ENCODE measurements around the gene IL17RA.
"Not testable (repeated sequence)": the region's sequence is repeated elsewhere in the genome, so short reads cannot be mapped to it uniquely, and the experiment has no call there.

Gene IL17RA, protein sequence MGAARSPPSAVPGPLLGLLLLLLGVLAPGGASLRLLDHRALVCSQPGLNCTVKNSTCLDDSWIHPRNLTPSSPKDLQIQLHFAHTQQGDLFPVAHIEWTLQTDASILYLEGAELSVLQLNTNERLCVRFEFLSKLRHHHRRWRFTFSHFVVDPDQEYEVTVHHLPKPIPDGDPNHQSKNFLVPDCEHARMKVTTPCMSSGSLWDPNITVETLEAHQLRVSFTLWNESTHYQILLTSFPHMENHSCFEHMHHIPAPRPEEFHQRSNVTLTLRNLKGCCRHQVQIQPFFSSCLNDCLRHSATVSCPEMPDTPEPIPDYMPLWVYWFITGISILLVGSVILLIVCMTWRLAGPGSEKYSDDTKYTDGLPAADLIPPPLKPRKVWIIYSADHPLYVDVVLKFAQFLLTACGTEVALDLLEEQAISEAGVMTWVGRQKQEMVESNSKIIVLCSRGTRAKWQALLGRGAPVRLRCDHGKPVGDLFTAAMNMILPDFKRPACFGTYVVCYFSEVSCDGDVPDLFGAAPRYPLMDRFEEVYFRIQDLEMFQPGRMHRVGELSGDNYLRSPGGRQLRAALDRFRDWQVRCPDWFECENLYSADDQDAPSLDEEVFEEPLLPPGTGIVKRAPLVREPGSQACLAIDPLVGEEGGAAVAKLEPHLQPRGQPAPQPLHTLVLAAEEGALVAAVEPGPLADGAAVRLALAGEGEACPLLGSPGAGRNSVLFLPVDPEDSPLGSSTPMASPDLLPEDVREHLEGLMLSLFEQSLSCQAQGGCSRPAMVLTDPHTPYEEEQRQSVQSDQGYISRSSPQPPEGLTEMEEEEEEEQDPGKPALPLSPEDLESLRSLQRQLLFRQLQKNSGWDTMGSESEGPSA

DNA sequence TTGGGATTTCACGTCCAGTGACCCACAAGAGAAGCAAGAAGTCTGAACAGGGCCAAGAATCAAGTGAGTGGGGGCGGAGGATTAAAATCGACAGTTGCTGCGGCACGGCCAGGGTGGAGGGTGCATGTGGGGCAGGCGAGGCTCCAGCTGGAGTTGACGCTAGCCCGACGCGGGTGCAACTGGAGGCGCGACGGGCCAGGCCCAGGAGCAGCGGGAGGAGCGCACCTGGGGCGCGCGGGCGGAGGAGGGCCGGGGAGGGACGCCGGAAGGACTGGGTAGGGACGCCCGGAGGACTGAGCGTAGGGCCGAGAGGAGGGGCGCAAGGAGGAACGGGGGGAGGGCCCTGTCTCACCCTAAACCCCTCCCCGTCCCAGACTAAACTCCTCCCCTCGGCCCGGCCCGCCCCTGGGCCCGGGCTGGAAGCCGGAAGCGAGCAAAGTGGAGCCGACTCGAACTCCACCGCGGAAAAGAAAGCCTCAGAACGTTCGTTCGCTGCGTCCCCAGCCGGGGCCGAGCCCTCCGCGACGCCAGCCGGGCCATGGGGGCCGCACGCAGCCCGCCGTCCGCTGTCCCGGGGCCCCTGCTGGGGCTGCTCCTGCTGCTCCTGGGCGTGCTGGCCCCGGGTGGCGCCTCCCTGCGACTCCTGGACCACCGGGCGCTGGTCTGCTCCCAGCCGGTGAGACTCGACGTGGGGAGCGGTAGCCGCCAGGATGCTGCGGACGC lies at the start of gene IL17RA:
Gene IL17RA (plus strand): TSS at position 447 of the 723 bp plus-strand sequence. CDS start 92 bp downstream, at position 539.
- peak; percentile 87 to 93 (median 88) for DNase-seq (ENCODE audit: low read depth in 3 of 3)

DNA sequence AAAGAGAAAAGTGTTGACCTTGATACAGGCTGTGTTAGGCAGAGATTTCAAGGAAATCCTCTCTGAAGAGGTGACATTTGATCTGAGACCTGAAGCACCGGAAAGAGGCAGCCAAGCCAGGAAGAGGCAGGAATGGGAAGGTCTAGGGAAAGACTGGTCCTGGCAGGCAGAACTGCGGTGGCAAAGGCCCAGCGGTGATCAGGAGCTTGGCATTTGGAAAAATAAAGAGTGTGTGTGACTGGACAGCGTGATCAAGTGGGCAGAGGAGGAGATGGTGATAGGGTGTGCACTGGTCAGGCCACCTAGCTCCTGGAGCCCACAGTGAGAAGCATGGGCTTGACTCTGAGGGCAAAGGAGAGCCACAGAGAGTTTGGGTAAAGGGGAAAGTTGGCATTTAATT lies 49.6 kb upstream of the IL17RA start:
- DNase-seq (ENCODE audit: low read depth in 3 of 3) = no peak

DNA sequence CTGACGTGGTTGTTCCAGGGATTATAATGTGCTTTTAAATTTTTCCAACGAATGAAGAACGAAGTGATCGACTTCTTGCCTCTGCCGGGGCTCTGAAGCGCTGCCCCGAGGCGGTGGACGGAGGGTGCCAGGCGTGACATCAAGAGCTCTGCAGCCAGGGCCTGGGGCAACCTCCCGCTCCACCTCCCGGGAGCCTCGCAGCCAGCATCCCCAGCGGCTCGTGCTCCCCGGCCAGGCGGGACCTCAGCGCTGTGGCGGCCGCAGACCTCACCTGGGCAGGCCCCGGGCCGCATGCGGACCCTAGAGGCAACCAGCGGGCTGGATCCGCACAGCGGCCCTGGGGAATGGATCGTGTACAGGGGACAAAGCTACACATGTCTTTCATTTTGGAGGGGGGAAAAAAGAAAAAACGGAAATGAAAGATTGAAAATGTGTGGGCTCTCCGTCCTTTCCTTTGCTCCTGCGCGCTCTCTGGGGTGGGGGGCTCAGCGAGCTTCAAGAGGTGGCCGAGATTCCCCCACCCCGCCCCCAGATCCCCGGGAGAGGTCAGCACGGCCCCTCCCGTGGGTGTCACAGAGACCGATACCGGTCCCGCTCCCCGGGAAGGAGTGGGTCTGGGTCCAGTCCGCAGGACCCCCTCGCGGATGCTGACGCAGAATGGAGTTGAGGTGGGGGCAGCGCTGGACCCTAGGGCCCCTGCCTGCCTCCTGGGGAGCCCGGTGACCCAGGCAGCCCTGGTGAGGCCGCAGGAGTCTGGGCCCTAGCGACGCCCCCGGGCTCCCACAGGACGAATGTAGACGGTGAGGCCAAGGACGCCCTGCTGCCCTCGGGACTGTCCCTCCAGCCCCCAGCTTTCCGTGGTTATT lies 48.6 kb upstream of the IL17RA start:
- not testable (repeated sequence) for DNase-seq (ENCODE audit: low read depth in 3 of 3)

DNA sequence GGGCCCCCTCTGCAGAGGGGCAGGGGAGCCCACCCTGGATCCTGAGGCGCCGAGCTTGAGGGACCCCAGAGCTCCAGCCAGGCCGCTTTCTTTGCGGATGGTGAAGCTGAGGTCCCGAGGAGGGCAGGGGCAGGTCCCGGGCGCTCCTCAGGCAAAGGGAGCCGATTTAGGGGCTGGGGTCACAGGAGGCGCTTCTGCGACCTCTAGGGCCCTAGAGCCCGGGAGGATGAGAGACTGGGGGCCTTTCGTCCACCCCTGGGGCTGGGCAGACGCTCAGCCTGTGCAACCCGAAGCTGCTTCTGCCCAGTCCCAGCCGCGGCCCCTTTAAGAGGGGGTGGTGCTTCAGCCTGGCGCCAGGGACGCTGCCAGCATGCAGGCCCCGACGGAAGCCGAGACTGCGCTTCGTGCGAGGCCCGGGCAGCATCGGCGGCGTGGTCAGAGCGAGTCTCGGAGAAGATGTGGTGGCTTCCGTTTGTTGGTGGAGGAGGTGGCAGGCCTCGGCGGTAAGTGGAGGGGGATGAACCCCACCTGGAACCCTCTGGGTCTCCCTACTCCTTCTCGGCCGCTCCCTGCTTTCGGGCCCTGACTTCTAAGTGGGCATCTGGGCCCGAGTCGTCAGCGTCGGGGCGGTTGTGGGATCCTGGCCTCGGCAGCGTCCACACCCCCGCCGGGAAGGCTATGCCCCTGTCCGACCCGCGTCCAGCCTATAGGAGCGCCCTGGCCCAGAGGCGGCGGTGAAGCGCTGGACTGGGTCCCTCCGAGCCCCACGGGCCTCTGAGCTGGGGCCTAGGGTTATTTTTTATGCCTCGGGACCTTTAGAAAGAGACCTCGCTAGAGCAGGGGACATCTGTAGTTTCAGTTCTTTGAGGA lies 47.7 kb upstream of the IL17RA start:
- not testable (repeated sequence) for DNase-seq (ENCODE audit: low read depth in 3 of 3)

DNA sequence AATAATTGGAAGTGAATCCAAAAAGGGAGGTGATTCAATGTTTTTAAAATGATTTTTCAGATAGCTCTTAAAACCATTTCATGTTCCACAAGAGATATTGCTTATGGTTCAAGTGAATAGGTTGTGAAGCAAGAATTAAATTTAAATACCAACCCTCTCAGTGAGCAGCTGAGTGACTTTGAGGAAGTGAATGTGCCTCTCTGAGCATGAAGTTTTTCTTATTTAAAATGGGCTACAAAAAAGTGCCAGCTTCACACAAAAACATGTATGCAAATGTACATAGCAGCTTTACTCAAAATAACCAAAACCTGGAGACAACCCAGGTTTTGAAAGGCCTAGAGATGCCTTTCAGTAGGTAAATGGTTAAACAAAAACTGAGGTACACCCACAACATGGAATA lies 41.3 kb upstream of the IL17RA start:
- DNase-seq (ENCODE audit: low read depth in 3 of 3) = no peak

- no peak for DNase-seq (ENCODE audit: low read depth in 3 of 3)
These were observed 38.0 kb upstream of the IL17RA start for GRCh38 chr22:17046566-17047348.

GRCh38 chr22:17047656-17048055 lies 37.1 kb upstream of the IL17RA start:
- no peak for DNase-seq (ENCODE audit: low read depth in 3 of 3)

GRCh38 chr22:17056058-17056457 lies 28.7 kb upstream of the IL17RA start:
- DNase-seq (ENCODE audit: low read depth in 3 of 3) = no peak

DNA sequence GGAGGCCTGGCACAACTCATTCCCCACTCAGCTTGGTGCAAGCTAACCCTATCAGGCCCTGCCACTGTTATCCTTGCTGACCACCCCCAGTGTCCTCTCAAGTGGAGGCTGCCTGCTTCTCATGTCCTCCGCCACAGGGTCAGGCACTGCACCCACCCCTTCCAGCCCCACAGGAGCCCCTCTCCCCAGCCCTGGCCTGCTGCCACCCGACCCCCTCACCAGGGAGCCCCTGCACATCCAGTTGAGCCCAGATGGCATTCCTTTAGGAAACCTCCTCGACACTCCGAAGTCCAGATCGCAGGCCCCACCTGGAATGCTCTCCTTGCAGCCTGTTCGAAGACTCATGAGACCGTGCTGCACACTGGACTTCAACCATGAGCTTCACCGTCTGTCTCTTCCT lies 28.0 kb upstream of the IL17RA start:
- DNase-seq (ENCODE audit: low read depth in 3 of 3) = no peak

GRCh38 chr22:17057959-17058814 lies 26.6 kb upstream of the IL17RA start:
- peak; percentile 25 to 44 (median 33) for DNase-seq (ENCODE audit: low read depth in 3 of 3)

GRCh38 chr22:17060126-17060525 lies 24.7 kb upstream of the IL17RA start:
- DNase-seq (ENCODE audit: low read depth in 3 of 3) = no peak

- no peak for DNase-seq (ENCODE audit: low read depth in 3 of 3)
These were observed 21.2 kb upstream of the IL17RA start for GRCh38 chr22:17063411-17064106.

DNA sequence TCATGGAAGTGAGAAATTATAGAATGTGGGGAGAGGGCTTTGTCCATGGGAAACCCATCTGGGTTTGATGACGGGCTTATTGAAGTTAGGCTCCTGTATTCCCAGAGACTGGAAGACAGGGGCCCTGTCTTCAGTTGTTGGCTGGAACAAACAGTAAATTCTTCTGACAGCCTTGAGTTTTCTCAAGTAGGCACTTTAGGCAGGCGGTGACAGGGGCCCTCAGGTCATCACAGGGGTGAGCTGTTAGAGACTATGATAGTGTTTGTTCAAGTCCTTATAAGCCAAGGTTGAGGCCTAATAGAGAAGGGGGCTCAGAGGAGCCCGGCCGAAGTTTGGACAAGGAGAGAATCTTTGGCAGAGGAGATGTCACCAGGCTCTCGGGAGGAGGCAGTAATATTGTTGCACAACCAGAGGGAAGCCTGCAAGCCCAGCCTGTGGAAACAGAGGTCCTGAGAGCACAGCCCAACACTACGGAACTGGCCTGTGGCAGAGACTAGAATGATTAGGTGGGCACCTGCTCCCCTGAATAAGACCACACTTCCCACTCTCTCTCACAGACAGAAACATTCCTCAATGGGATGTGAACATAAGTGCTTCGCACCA lies 20.2 kb upstream of the IL17RA start:
- DNase-seq (ENCODE audit: low read depth in 3 of 3) = no peak

GRCh38 chr22:17065433-17065832 lies 19.4 kb upstream of the IL17RA start:
- DNase-seq (ENCODE audit: low read depth in 3 of 3) = no peak

DNA sequence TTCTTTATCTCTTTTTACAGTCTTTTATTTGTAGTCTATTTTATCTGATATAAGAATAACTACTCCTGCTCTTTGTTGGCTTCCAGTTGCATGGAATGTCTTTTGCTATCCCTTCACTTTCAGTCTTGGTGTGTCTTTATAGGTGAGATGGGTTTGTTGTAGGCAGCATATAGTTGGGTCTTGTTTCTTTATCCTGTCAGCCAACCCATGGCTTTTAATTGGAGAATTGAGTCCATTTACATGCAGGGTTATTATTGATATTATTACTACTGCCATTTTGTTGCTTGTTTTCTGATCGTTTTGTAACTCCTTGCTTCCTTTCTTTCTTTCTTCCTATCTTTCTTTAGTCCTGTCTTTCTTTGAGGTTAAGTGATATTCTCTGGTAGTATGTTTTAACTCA lies 11.9 kb upstream of the IL17RA start:
- DNase-seq (ENCODE audit: low read depth in 3 of 3) = no peak

DNA sequence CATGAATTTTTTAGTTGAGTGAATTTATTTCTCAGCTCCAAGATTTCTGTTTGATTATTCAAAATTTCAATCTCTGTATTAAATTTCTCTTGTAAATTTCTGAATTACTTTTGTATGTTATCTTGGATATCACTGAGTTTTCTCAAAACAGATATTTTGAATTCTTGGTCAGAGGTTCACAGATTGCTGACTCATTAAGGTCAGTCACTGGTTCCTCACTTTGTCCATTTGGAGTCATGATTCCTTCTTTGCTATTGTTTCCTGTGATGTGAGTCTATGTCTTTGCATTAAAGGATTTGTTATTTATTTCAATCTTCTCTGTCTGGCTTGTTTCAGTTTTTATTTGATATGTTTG lies 10.2 kb upstream of the IL17RA start:
- DNase-seq (ENCODE audit: low read depth in 3 of 3) = no peak

DNA sequence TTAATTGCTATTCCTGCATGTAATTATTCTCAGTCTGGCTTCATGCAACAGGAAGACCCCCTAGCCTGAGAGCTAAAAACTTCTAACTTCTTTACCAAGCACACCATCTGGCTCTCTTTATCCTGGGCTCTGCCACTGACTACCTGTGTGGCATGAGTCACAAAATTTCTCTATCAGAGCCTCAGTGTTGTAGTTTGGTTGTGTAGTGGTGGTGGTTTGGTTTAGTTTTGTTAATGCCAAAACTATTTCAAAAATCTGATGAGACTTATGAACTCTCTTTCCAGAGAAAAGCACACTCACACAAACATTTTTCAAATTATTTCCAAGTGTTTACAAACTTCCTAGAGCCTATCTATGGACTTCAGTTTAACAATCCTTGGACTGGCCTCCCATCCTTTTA lies 7.5 kb upstream of the IL17RA start:
- no peak for DNase-seq (ENCODE audit: low read depth in 3 of 3)

Data from stimulated activated CD4-positive, alpha-beta T cell treated with anti-CD3 and anti-CD28 coated beads, TNF-alpha, amount 100 ng/mL, for 24 hours (primary cell).